ENCODE measurements around the gene RPP14. TPM values are rescaled to one million over a fixed set of nuclear protein-coding genes. Genes with fewer than 3 reads are reported as not detected.

Gene RPP14
- total RNA-seq, 4 donors from 2014 or later, result 9.2 to 25.1 (median 18.8) TPM

GRCh38 chr3:58341376-58341775 is 35.3 kb downstream of the RPP14 start:
- intact Hi-C loops (cut with DNase I; ENCODE audit: low total_unique reads) (no loop called here), in situ Hi-C loops (cut with MboI; ENCODE audit: low pct_ligation_motif_present in 1 of 4, low pct_unique_long_range_greater_than_20kb in 1 of 4, low sequenced_read_pairs in 3 of 4) (no loop called here)
- DNase-seq, result no peak
- Histone ChIP-seq H3K9me3 (no peaks in the 10 kb centered on the region), H3K27ac (no peak overlapping the region), H3K27me3 (no peaks in the 10 kb centered on the region), H3K4me3 (no peak overlapping the region), H3K36me3 (no peaks in the 10 kb centered on the region), H3K4me1 (peaks cover 0 to 20% (median 4%) of the 10 kb centered on the region in 4 donors)
- 82% methylated on average over 3 of the region's 3 CpGs; no CpG with 5 or more reads in 1 of the 2 donors for WGBS, 2 donors (ENCODE audit: low coverage in 1 of 2)
- TF ChIP-seq EP300 (IDR thresholded peaks at IDR 0.05; ENCODE audit: low read depth) (no peak), POLR2AphosphoS5 (IDR thresholded peaks at IDR 0.05) (no peak), POLR2A (IDR thresholded peaks at IDR 0.05) (no peak), CTCF (IDR thresholded peaks at IDR 0.05) (no peak)

GRCh38 chr3:58342676-58343075 is 36.6 kb downstream of the RPP14 start:
- Histone ChIP-seq H3K27me3 (no peaks in the 10 kb centered on the region), H3K4me3 (no peak overlapping the region), H3K4me1 (peaks cover 0 to 14% (median 2%) of the 10 kb centered on the region in 4 donors), H3K9me3 (no peaks in the 10 kb centered on the region), H3K36me3 (no peaks in the 10 kb centered on the region), H3K27ac (no peak overlapping the region)
- TF ChIP-seq POLR2AphosphoS5 (IDR thresholded peaks at IDR 0.05) (no peak), POLR2A (IDR thresholded peaks at IDR 0.05) (no peak), EP300 (IDR thresholded peaks at IDR 0.05; ENCODE audit: low read depth) (no peak), CTCF (IDR thresholded peaks at IDR 0.05) (no peak)
- intact Hi-C loops (cut with DNase I; ENCODE audit: low total_unique reads) (no loop called here), in situ Hi-C loops (cut with MboI; ENCODE audit: low pct_ligation_motif_present in 1 of 4, low pct_unique_long_range_greater_than_20kb in 1 of 4, low sequenced_read_pairs in 3 of 4) (no loop called here)
- no peak for DNase-seq
- 45 to 57% methylated on average over 5 of the region's 5 CpGs for WGBS, 2 donors (ENCODE audit: low coverage in 1 of 2)

DNA sequence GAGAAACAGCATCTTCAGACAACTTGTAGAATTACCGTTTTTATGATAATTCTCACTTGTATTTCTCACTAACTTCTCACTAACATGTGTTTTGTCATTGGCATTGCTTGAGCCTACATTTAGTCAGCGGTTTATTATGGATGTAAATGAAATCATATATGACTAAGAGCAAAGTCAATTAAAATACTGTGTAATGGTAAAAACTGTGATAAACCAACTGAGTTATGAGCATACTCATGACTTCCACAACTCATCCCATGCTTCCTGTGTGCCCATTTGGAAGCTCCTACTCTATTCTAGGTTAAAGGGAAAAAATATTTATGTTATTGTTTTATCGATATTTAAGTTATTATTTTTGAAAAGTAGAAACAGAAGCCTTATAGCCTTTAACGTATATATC is 39.4 kb downstream of the RPP14 start:
- in situ Hi-C loops (cut with MboI; ENCODE audit: low pct_ligation_motif_present in 1 of 4, low pct_unique_long_range_greater_than_20kb in 1 of 4, low sequenced_read_pairs in 3 of 4) (no loop called here), intact Hi-C loops (cut with DNase I; ENCODE audit: low total_unique reads) (no loop called here)
- Histone ChIP-seq H3K4me1 (peaks cover under 1 to 18% (median 13%) of the 10 kb centered on the region in 4 donors), H3K4me3 (no peak overlapping the region), H3K9me3 (no peaks in the 10 kb centered on the region), H3K36me3 (no peaks in the 10 kb centered on the region), H3K27ac (no peak overlapping the region), H3K27me3 (no peaks in the 10 kb centered on the region)
- 90 to 98% methylated on average over 4 of the region's 4 CpGs for WGBS, 2 donors (ENCODE audit: low coverage in 1 of 2)
- TF ChIP-seq POLR2A (IDR thresholded peaks at IDR 0.05) (no peak), CTCF (IDR thresholded peaks at IDR 0.05) (no peak), POLR2AphosphoS5 (IDR thresholded peaks at IDR 0.05) (no peak), EP300 (IDR thresholded peaks at IDR 0.05; ENCODE audit: low read depth) (no peak)
- no peak for DNase-seq

DNA sequence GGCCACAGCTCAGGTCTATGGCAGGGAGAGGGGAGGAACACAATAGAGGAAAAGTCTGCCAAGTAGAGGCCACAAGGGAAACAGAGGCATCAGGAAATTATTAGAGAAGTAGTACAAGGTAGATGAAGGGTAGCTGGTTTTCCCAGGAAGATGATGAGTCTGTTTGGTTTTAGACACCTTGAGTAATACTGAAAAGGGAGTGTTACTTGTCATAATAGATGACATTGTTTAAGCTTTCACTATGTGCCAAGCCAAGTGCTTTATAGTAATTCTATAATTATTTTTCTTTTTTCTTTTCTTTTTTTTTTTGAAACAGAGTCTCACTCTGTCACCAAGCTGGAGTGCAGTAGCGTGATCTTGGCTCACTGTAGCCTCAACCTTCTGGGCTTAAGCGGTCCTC is 40.3 kb downstream of the RPP14 start:
- Histone ChIP-seq H3K9me3 (no peaks in the 10 kb centered on the region), H3K27me3 (no peaks in the 10 kb centered on the region), H3K36me3 (no peaks in the 10 kb centered on the region), H3K4me3 (no peak overlapping the region), H3K27ac (no peak overlapping the region), H3K4me1 (peaks cover 7 to 18% (median 15%) of the 10 kb centered on the region in 4 donors)
- intact Hi-C loops (cut with DNase I; ENCODE audit: low total_unique reads) (no loop called here), in situ Hi-C loops (cut with MboI; ENCODE audit: low pct_ligation_motif_present in 1 of 4, low pct_unique_long_range_greater_than_20kb in 1 of 4, low sequenced_read_pairs in 3 of 4) (no loop called here)
- DNase-seq, result no peak
- whole genome bisulfite sequencing, 2 donors (ENCODE audit: low coverage in 1 of 2), result 91% methylated on average over 2 of the region's 2 CpGs; no CpG with 5 or more reads in 1 of the 2 donors
- TF ChIP-seq EP300 (IDR thresholded peaks at IDR 0.05; ENCODE audit: low read depth) (no peak), POLR2AphosphoS5 (IDR thresholded peaks at IDR 0.05) (no peak)

DNA sequence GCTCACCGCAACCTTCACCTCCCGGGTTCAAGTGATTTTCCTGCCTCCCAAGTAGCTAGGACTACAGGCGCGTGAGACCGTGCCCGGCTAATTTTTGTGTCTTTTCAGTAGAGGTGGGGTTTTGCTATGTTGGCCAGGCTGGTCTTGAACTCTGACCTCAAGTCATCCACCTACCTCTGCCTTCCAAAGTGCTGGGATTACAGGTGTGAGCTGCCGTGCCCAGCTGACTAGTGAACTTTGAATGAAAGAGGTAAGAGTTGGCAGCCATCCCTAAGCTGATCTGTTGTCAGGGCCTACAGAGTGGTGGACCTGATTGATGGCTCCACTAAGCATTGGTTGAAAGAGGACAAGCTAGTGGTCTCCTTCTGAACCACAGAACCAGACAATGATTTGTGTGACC is 41.9 kb downstream of the RPP14 start:
- Histone ChIP-seq H3K4me1 (peaks cover 7 to 17% (median 10%) of the 10 kb centered on the region in 4 donors), H3K27ac (no peak overlapping the region), H3K9me3 (no peaks in the 10 kb centered on the region), H3K4me3 (no peak overlapping the region), H3K27me3 (no peaks in the 10 kb centered on the region), H3K36me3 (no peaks in the 10 kb centered on the region)
- intact Hi-C loops (cut with DNase I; ENCODE audit: low total_unique reads) (no loop called here), in situ Hi-C loops (cut with MboI; ENCODE audit: low pct_ligation_motif_present in 1 of 4, low pct_unique_long_range_greater_than_20kb in 1 of 4, low sequenced_read_pairs in 3 of 4) (no loop called here)
- TF ChIP-seq CTCF (IDR thresholded peaks at IDR 0.05), result no peak
- no peak for TF ChIP-seq POLR2AphosphoS5 (IDR thresholded peaks at IDR 0.05)
- no peak for TF ChIP-seq EP300 (IDR thresholded peaks at IDR 0.05; ENCODE audit: low read depth)
- TF ChIP-seq POLR2A (IDR thresholded peaks at IDR 0.05), result no peak
- DNase-seq, result no peak
- 75 to 76% methylated on average over 2 to 7 of the region's 7 CpGs for WGBS, 2 donors (ENCODE audit: low coverage in 1 of 2)
